Raji (cell line): ENCODE data around the gene SART3.

Source experiments
- POLR2A ChIP-seq: IDR thresholded peaks from 2 replicates; pipeline ENCODE4 v1.6.1; 2011; ENCODE audit warnings: low read depth, low read length, control low read depth; ENCODE audit not compliant: insufficient read depth

The SART3 gene, protein sequence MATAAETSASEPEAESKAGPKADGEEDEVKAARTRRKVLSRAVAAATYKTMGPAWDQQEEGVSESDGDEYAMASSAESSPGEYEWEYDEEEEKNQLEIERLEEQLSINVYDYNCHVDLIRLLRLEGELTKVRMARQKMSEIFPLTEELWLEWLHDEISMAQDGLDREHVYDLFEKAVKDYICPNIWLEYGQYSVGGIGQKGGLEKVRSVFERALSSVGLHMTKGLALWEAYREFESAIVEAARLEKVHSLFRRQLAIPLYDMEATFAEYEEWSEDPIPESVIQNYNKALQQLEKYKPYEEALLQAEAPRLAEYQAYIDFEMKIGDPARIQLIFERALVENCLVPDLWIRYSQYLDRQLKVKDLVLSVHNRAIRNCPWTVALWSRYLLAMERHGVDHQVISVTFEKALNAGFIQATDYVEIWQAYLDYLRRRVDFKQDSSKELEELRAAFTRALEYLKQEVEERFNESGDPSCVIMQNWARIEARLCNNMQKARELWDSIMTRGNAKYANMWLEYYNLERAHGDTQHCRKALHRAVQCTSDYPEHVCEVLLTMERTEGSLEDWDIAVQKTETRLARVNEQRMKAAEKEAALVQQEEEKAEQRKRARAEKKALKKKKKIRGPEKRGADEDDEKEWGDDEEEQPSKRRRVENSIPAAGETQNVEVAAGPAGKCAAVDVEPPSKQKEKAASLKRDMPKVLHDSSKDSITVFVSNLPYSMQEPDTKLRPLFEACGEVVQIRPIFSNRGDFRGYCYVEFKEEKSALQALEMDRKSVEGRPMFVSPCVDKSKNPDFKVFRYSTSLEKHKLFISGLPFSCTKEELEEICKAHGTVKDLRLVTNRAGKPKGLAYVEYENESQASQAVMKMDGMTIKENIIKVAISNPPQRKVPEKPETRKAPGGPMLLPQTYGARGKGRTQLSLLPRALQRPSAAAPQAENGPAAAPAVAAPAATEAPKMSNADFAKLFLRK

DNA sequence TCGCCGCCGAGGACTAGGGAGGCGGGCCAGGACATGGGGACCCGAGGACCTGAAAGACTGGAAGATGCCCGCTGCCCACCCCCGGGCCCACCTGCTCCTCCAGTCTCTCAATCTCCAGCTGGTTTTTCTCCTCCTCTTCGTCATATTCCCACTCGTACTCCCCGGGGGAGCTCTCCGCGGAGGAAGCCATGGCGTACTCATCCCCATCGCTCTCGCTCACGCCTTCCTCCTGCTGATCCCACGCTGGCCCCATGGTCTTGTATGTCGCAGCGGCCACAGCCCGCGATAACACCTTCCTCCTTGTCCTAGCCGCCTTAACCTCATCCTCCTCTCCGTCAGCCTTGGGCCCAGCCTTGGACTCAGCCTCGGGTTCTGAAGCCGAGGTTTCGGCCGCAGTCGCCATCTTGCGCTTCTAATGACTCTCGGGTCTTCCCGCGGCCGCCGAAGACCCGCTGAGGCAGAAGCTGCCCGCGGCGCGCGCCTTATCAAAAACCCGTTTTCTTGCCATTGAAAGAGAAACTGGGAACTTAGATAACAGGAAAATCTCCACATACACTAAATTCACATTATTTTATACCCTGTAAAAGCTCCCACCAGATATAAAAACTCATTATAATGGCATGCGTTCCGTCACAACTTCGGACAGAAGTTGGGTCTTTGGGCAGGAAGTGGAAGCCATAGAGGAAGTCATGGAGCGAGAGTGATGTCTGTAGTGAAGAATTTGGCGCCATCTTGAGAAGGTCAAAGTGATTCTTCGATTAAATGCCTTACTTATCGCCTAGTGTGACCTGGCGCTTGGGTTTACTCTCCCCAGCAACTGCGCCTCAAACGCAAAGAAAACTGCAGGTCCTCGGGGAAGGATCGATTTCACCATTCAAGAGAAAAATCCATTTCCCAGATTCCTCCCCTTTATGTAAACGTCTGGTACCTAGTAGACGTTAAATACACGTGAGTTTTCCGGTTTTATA lies at the start of gene SART3:
Gene SART3, minus strand, starts transcription at position 422 of the 968 bp plus-strand sequence. Its CDS starts 19 bp downstream, at position 403.
- peak; percentile 84 for TF ChIP-seq POLR2A

DNA sequence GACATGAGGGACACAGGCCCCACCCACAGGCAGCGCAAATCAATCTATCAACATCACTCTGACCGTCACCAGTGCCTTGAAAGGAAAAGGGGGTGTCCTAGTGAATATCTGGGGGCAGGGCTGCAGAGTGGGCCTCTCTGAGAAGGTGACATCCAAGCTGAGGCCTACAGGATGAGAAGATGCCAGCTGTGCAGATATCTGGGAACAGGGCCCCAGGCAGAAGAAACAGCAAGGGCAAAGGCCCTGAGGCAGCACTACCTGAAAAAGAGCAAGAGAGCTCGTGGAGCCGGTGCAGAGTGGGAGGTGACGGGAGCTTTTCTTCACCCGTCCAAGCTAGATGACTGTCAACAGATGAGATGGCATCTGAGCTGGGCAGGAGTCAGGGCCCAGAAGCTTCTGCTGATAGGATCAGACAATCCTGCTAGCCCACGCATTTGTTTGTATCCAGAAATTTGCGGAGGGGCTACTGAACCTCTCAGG lies 49.4 kb upstream of the SART3 start:
- no peak for TF ChIP-seq POLR2A

DNA sequence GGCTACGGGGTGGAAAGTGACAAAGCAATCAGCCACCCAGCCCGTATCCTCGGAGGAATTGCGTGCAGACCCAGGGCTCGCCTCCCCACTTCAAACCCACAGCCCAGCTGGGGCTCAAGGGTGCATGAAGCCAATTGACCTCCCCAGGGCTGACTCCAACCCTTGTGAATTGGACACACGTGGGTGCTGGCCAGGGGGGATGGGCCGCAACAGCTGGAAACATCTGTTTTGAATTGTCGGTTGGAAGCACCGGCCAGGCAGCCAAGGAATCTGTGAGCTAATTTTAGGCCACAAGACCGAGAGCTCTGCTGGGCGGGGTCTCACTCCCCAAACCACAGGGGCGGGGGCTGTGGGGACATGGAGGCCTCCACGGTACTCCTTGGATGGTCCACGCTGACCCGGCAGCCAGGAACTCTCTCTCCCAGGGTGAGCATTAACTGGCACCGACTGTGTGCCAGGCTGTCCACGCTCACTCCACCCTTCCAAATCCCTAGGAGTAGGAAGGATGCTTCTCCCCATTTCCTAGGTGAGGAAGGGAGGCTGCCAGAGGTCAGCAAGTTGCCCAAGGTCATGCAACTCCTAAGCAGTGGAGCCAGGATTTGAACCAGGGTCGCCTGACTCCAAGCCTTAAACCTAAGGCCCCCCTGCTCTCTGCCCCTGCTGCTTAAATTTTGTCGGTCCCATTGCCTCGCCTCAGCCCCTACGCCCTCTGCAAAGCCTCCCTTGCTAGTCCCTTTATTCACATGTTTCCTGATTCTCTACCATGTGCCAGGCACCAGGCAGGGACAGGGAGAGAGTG lies 48.8 kb upstream of the SART3 start:
- no peak for TF ChIP-seq POLR2A

DNA sequence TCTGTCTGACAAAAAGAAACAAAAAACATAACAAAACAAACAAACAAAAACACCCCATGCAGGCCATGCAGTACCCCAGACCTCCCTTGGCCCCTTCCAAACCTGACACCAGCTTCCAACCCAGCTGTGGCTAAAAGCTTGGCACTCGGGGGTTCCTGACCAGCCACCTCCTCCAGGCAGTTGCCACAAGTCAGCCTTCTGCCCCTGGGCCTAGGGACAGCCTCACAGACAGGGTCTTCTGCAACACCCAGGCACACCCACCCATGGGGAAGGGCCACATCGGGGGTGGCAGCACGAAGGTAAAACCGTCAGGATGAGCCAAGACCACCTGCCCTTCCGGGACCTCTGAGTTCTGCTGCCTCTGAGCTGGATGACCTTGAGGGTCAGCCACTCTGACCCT lies 47.6 kb upstream of the SART3 start:
- no peak for TF ChIP-seq POLR2A

DNA sequence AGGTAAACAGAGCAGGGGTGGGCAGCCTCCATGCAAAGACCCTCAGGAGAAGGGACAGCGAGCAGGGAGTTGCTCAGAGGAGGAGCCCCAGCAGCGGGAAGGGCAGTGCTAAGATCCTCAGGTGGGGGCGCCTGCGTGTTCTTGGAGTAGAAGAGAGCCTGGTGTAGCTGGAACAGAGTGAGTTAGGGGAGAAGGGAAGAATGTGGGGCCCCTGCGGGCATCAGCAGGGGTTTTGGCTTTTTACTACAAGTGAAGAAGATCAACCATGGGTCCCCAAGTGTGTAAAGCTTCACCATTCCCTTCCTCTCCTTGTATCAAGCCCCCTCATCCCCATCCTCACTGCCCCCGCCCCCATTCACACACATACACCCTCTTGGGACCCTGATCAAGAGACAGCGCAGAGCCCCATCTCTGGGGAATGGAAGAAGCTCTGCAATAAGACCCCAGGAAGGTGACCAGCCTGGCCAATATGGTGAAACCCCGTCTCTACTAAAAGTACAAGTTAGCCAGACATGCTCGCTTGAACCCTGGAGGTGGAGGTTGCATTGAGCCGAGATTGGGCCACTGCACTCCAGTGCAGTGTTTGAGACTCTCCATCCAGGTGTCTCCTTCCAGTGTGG lies 47.1 kb upstream of the SART3 start:
- no peak for TF ChIP-seq POLR2A

DNA sequence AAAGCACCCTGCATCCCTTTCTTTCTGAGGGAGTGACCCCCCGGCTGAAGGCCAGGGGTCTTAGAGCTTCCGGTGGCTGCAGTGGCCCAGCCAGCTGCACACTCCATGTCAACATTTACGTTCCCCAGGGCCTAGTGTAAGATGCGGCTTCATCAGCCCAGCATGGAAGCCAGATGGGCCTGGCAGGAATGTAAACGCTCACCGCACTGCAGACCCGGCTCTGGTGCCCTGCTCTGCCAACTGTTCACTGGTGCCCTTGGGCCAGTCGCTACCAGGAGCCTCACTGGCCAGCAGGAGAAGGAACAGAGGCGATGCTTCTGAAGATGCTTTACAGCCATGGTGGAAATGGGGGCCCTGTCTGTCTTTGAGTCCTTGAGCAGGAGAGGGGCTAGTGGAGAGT lies 45.5 kb upstream of the SART3 start:
- no peak for TF ChIP-seq POLR2A

DNA sequence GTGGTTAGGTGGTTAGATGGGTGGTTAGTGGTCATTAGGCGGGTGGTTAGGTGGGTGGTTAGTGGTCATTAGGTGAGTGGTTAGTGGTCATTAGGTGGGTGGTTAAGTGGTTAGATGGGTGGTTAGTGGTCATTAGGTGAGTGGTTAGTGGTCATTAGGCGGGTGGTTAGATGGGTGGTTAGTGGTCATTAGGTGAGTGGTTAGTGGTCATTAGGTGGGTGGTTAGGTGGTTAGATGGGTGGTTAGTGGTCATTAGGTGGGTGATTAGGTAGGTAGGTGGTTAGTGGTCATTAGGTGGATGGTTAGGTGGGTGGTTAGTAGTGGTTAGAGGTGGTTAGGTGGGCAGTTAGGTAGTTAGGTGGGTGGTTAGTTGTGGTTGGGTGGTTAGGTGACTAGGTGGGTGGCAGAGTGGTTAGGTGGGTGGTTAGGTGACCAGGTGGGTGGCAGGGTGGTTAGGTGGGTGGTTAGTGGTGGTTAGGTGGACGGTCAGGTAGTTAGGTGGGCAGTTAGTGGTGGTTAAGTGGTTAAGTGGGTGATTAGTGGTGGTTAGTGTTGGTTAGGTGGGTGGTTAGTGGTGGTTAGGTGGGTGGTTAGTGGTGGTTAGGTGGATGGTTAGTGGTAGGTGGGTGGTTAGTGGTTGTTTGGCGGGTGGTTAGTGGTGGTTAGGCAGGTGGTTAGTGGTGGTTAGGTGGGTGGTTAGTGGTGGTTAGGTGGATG lies 44.9 kb upstream of the SART3 start:
- TF ChIP-seq POLR2A = no peak

DNA sequence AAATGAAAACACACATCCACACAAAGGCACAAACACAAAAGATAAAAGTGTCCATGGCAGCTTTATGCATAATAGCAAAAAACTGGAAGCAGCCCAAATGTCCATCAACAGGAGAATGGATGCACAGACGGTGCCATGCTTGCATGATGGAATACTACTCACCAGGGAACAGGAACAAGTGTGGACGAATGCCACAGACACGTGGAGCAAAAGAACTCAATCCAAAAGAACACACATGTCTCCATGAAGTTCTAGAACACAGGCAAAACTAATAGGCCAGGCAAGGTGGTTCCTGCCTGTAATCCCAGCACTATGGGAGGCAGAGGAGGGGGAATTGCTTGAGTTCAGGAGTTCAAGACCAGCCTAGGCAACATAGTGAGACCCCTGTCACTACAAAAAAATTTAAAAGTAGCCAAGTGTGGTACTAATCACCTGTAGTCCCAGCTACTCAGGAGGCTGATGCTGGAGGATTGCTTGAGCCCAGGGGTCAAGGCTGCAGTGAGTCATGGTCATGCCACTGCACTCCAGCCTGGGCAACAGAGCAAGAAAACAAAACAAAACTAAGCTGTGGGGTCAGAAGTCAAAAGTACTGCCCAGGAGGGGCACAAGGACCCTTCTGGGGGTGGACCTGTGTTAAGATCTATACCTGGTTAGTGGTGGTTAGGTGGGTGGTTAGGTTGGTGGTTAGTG lies 44.2 kb upstream of the SART3 start:
- no peak for TF ChIP-seq POLR2A

DNA sequence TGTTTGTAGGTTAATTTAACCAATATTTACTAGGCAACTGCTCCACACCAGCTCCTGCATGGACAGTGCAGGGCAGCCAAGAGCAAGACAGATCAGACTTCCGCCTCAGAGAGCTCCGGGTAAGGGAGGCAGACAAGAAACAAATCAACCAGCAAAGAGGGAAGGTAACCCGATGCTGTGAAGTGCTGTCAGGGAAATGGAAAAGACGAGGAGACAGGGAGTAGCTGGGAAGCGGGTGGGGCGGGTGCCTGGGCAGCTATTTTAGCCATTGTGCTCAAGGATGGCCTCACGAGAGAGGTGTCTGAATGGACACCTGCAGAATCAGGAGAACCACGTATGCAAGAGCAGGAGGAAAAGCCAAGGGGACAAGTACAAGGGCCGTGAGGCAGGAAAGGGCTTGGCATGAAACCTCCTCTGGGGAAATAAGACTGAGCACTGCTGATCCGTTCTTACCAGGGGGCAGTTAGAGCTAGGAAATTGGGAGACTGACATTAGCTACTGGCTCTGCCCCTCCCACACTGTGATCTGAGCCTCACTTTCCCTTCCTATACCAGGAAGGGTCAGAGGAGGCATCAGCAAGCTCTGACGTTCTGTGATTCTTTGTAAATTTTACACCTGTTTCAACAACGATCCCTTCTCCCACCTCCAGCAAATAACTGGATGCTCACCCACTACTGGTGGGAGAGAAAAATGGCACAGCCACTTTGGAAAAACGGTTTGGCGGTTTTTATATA lies 43.4 kb upstream of the SART3 start:
- TF ChIP-seq POLR2A = no peak

DNA sequence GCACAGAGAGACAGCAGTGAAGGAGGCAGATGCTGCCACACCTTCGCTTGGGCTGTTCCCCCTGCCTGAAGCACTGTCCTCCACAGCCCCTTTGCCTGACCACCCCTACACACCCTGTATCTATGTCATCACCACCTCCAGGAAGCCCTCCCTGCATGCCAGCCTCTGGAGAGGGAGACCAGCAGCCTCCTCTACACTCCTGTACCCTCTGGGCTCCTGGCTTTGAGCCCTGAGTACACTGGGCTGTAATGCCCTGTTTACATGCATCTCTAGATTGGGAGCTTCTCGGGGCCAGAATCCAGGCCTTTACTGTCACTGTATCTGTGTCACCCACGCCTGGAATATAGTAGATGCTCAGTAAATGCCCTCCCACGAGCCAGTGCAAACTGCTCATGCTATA lies 42.8 kb upstream of the SART3 start:
- TF ChIP-seq POLR2A = no peak

DNA sequence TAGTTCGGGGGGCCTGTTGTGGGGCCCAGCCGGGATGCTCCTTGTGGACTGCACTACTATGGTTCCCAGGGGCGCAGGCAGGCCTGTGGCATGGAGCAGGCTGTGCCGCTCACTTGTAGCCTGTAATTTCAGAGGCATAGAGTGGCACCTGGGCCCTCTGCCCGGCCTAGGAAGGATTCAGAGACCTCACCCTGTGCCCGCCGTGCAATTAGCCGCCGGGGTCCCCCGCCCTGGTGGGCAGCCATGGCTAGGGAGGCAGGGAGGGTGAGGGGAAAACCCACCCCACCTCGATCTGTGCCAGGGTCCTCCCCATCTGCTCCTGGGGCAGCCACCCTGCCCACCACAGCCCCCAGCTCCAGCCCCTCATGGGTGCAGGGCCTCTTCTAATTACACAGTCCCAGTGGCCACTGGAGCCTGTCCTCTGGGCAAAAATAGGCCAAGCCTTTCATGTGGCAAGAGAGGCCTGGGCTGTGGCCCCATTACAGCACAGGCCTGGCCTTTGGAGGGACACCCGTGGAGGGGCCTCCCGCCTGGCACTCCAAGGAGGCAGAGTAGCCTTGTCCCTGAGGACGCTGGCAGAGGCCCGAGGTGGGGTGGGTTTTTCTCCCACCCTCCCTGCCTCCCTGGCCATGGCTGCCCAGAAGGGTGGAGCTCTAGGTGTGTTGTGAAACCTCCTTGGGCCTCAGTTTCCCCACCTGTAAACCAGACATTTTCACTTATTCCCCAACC lies 42.2 kb upstream of the SART3 start:
- no peak for TF ChIP-seq POLR2A
